PFSK-1 (cell line): Measurements from ENCODE around the gene CLEC4G.

Experiments used
- FOXP2 ChIP-seq: optimal IDR thresholded peaks from 2 replicates; pipeline ENCODE3; 2011; ENCODE audit warnings: borderline replicate concordance, control low read depth, inconsistent platforms; ENCODE audit not compliant: insufficient read depth; ENCODE audit errors: extremely low read length, extremely low read depth
- POLR2AphosphoS5 ChIP-seq: IDR thresholded peaks from 2 replicates; pipeline ENCODE4 v1.6.1; 2012; ENCODE audit warnings: low read depth, mild to moderate bottlenecking, control low read depth, low read length, moderate library complexity
- REST ChIP-seq, 2 experiments: IDR thresholded peaks; 2 replicates each; pipeline versions ENCODE4 v1.6.1 to v1.8.0; 2011 to 2012; ENCODE audit warnings: low read depth in 2 of 2, low read length in 2 of 2, control low read depth in 1 of 2, inconsistent platforms in 1 of 2, mild to moderate bottlenecking in 1 of 2, moderate library complexity in 1 of 2; ENCODE audit not compliant: insufficient read depth in 1 of 2
- SIN3A ChIP-seq: IDR thresholded peaks from 2 replicates; pipeline ENCODE4 v1.6.1; 2012; ENCODE audit warnings: mild to moderate bottlenecking, low read length, moderate library complexity, borderline replicate concordance; ENCODE audit not compliant: insufficient read depth
- TAF1 ChIP-seq: IDR thresholded peaks from 2 replicates; pipeline ENCODE4 v1.6.1; 2012; ENCODE audit warnings: low read length, control low read depth, borderline replicate concordance; ENCODE audit not compliant: insufficient read depth

CLEC4G gene

DNA sequence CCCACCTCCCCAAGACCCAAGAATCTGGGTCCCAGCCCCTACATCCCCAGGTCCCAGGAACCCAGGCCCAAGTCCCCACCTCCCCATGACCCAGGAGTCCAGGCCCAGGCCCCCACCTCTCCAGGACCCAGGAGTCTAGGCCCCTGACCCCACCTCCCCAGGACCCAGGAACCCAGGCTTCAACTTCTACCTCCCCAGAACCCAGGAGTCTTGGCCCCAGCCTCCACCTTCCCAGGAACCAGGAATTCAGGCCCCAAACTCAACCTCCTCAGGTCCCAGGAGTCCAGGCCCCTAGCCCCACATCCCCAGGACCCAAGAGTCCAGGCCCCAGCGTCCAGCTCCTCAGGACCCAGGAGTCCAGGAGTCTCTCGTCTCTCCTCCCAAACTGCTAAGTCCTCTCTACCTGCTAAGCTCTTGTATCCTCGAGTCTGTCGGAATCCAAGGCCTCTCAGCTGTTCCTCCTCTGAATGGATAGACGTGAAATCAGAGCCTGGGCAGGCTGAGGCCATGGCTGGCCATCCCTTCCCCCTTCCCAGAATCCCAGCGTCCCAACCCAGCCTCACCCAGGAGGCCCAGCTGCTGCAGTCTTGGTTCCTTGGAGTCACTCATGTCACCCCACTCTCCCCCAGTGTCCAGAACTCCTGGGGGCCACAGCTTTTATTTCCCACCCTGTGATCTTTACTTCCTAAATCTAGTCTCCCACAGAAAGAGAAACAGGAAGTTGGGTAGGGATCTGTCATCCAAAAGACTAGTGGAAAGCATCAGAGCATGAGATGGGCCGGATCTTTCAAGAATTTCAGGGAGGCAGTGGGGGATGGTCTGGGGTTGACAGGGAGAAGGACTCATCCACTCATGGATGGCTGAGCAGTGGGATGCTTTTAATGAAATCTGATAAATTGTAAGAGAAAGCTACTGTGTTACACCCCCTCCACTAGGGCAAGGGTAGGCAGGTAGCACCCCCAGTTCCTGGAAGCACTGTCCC, 15.3 kb upstream of the CLEC4G start, which contains the start of gene CD209:
Gene CD209, minus strand, starts transcription at position 632 of the 982 bp plus-strand sequence. Its CDS starts 23 bp downstream, at position 609.
- TF ChIP-seq SIN3A (no peak), REST (IDR thresholded peaks at IDR 0.05; ENCODE audit: insufficient read depth in 1 of 2, low read depth in 2 of 2, low read length in 2 of 2) (no peak), FOXP2 (no peak), POLR2AphosphoS5 (no peak), TAF1 (no peak)

- TF ChIP-seq FOXP2 (no peak), TAF1 (no peak), SIN3A (no peak), POLR2AphosphoS5 (no peak), REST (IDR thresholded peaks at IDR 0.05; ENCODE audit: insufficient read depth in 1 of 2, low read depth in 2 of 2, low read length in 2 of 2) (no peak)
Observed at GRCh38 chr19:7744871-7745650, 13.2 kb upstream of the CLEC4G start.

DNA sequence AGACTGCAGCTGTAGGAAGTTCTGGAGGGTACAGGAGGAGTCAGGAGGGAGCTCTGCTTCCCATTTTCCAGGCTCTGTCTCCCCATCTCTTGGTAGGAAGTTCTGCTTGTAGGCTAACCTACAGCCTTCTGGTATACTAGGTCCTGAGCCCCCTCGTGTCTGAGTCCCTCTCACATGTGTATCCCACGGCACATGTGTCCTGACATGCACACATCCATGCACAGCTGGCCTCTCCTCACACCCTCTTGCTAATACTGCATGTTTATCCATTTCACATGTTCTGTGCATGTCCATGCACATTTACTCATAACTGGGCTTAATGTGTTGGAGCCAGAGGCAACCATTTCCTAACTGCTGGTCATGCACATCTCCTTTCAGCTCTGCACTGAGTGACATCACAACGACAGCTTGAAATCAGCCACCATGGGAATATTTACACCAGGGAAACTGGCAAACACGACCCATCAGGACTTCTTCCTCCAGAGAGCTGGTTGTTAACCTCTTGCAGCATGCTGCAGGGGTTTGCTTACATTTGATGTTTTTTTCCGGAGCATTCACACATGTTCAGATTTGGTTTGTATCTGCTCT, 12.4 kb upstream of the CLEC4G start:
- TF ChIP-seq POLR2AphosphoS5 (no peak), SIN3A (no peak), REST (IDR thresholded peaks at IDR 0.05; ENCODE audit: insufficient read depth in 1 of 2, low read depth in 2 of 2, low read length in 2 of 2) (no peak), TAF1 (no peak), FOXP2 (no peak)

GRCh38 chr19:7743425-7743841, 11.5 kb upstream of the CLEC4G start:
- TF ChIP-seq FOXP2 (no peak), REST (IDR thresholded peaks at IDR 0.05; ENCODE audit: insufficient read depth in 1 of 2, low read depth in 2 of 2, low read length in 2 of 2) (no peak), SIN3A (no peak), POLR2AphosphoS5 (no peak)
